Calu3 (cell line): ENCODE measurements around the gene MECR. TPM values are rescaled to one million over a fixed set of nuclear protein-coding genes. Genes with fewer than 3 reads are reported as not detected.

Experiments used
- BruUV-seq: library from RNA; stranded (reverse); fragments of 400-500 nt; replicated peaks from 2 replicates; lab custom pipeline; 2021; lab: Mats Ljungman, UMichigan
- CTCF ChIA-PET: fragments of 300-600 bp; sonication (Branson Sonifier 250); formaldehyde crosslinking; loops from one replicate; lab custom pipeline; 2022; ENCODE audit warnings: antibody characterized with exemption; lab: Charles Lee
- DNase-seq: peaks from one replicate; pipeline ENCODE4 v3.0.0; 2022
- H3K27ac Mint-ChIP-seq: one replicate; pipeline ENCODE4 v1.8.0; 2022; ENCODE audit warnings: mixed read lengths; ENCODE audit not compliant: unreplicated experiment
- H3K27me3 Mint-ChIP-seq: one replicate; pipeline ENCODE4 v1.8.0; 2022; ENCODE audit warnings: mixed read lengths; ENCODE audit not compliant: unreplicated experiment
- H3K36me3 Mint-ChIP-seq: one replicate; pipeline ENCODE4 v1.8.0; 2022; ENCODE audit warnings: mild to moderate bottlenecking, moderate library complexity, mixed read lengths; ENCODE audit not compliant: insufficient read depth, unreplicated experiment
- H3K4me1 Mint-ChIP-seq: one replicate; pipeline ENCODE4 v1.8.0; 2022; ENCODE audit warnings: mild to moderate bottlenecking, low read depth, mixed read lengths; ENCODE audit not compliant: unreplicated experiment
- H3K4me3 Mint-ChIP-seq: one replicate; pipeline ENCODE4 v1.8.0; 2022; ENCODE audit warnings: mild to moderate bottlenecking, low read depth, moderate library complexity, mixed read lengths; ENCODE audit not compliant: unreplicated experiment
- H3K9me3 Mint-ChIP-seq: one replicate; pipeline ENCODE4 v1.8.0; 2022; ENCODE audit warnings: low read depth, mixed read lengths; ENCODE audit not compliant: unreplicated experiment
- intact Hi-C: fragments of 100-400 bp; cut with micrococcal nuclease; formaldehyde crosslinking; loops from one replicate; pipeline ENCODE4 v1.10.0; 2022; ENCODE audit not compliant: unreplicated experiment
- total RNA-seq: library from RNA; stranded (reverse); gene quantifications from 2 replicates; pipeline ENCODE4 v1.2.3, GENCODE V29; 2022
- TF ChIP-seq, protein P1 (sequence below): fragments of 200-600 bp; IDR thresholded peaks from one replicate; pipeline ENCODE4 v1.8.0; 2022; ENCODE audit warnings: antibody characterized with exemption; ENCODE audit not compliant: unreplicated experiment

Gene MECR
- total RNA-seq, 1 experiment from 2014 or later = 46.8 TPM

DNA sequence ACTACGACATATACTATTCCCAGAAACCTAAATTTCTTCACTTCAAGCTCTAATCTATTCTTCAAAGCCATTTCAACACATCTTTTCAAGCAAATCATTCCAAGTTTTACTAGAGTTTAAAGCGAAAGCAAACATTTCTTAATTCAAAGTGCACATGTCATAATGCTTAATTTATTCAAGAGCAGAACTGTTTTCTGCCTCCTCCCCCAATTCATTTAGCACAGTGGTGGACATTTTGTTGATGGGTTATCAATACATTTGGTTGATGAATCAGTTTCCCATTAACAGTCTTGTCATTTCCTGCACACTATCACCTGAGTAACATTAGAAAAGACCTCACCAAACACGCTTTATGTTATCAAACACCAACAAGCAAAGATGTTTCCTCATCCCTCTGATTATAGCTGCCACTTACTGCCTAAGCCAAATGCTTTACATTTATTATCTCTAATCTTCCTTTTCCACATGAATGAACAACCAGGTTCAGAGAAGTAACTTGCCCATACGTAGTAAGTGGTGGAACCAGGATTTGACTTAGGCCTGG is 51.0 kb downstream of the MECR start:
- CTCF ChIA-PET = interaction anchor here (0.6 kb wide), 1 partner anchor 66 kb away, joined by 4 read pairs; no protein-coding TSS in a partner anchor
- intact Hi-C loops = no loop called here
- H3K27ac Mint-ChIP-seq = peak overlapping the region; percentile 86

DNA sequence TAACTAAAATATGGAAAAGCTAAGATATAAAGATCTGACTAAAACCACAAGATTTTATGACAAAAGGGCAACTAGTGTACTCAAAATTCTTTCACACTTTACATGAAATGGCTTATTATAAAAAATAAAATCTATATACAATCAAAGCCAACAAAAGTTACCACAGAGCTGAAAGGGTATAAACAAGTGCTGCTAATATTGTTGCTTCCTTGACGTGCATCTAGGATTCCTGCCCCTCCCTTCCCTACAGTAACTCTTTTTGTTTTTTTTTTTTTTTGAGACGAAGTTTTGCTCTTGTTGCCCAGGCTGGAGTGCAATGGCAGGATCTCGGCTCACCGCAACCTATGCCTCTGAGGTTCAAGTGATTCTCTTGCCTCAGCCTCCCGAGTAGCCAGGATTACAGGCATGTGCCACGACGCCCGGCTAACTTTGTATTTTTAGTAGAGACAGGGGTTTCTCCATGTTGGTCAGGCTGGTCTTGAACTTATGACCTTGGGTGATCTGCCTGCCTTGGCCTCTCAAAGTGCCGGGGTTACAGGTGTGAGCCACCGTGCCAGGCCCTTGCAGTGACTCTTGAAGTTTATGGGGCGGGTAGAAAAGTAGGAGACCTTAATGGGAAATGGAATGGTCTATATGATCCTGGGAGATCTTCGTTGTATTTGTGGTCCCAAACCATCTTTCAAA is 53.6 kb downstream of the MECR start:
- TF ChIP-seq, protein P1, sequence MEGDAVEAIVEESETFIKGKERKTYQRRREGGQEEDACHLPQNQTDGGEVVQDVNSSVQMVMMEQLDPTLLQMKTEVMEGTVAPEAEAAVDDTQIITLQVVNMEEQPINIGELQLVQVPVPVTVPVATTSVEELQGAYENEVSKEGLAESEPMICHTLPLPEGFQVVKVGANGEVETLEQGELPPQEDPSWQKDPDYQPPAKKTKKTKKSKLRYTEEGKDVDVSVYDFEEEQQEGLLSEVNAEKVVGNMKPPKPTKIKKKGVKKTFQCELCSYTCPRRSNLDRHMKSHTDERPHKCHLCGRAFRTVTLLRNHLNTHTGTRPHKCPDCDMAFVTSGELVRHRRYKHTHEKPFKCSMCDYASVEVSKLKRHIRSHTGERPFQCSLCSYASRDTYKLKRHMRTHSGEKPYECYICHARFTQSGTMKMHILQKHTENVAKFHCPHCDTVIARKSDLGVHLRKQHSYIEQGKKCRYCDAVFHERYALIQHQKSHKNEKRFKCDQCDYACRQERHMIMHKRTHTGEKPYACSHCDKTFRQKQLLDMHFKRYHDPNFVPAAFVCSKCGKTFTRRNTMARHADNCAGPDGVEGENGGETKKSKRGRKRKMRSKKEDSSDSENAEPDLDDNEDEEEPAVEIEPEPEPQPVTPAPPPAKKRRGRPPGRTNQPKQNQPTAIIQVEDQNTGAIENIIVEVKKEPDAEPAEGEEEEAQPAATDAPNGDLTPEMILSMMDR = no peak
- H3K9me3 Mint-ChIP-seq = no peaks in the 10 kb centered on the region
- intact Hi-C loops = no loop called here
- no peak overlapping the region for H3K27ac Mint-ChIP-seq
- peaks cover 74% of the 10 kb centered on the region for H3K36me3 Mint-ChIP-seq
- no peaks in the 10 kb centered on the region for H3K27me3 Mint-ChIP-seq
- BruUV-seq = no TSS peak
- H3K4me1 Mint-ChIP-seq = peaks cover 19% of the 10 kb centered on the region
- CTCF ChIA-PET = interaction anchor here (0.6 kb wide), 1 partner anchor 301 kb away, joined by 5 read pairs; no protein-coding TSS in a partner anchor
- DNase-seq = no peak
- H3K4me3 Mint-ChIP-seq = no peak overlapping the region

More for the DNA sequence above, 51.0 kb downstream of the MECR start:
- DNase-seq = no peak
- H3K4me3 Mint-ChIP-seq = peak overlapping the region; percentile 90
- H3K36me3 Mint-ChIP-seq = peaks cover 63% of the 10 kb centered on the region
- TF ChIP-seq, protein P1 = no peak
- peaks cover 19% of the 10 kb centered on the region for H3K4me1 Mint-ChIP-seq
- BruUV-seq = TSS peak; percentile 47
- H3K27me3 Mint-ChIP-seq = no peaks in the 10 kb centered on the region
- no peaks in the 10 kb centered on the region for H3K9me3 Mint-ChIP-seq

DNA sequence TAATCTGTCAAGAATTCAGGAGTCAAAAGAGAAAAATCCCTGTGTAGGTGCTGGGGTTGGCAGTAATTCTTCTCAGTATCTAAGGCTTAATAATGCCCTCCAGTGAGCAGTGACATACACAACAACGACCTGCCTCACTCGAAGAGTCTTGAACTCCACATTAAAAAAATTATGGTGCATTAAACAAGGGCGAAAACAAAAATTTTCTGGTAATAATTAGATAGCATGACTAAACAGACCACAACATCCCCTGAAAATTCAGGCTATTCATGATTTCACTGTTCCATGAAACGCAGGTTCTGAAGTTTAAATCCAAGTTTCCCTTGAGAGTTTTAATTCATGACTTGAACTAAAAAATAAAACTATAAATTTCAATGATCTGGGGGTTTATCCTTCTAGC is 54.2 kb downstream of the MECR start:
- TF ChIP-seq, protein P1 = no peak
- no TSS peak for BruUV-seq
- CTCF ChIA-PET = interaction anchor here (0.6 kb wide), 1 partner anchor 300 kb away, joined by 5 read pairs; no protein-coding TSS in a partner anchor
- DNase-seq = no peak
- H3K27ac Mint-ChIP-seq = no peak overlapping the region
- H3K36me3 Mint-ChIP-seq = peaks cover 68% of the 10 kb centered on the region
- H3K9me3 Mint-ChIP-seq = no peaks in the 10 kb centered on the region
- peaks cover 19% of the 10 kb centered on the region for H3K4me1 Mint-ChIP-seq
- H3K4me3 Mint-ChIP-seq = no peak overlapping the region
- intact Hi-C loops = no loop called here
- no peaks in the 10 kb centered on the region for H3K27me3 Mint-ChIP-seq

DNA sequence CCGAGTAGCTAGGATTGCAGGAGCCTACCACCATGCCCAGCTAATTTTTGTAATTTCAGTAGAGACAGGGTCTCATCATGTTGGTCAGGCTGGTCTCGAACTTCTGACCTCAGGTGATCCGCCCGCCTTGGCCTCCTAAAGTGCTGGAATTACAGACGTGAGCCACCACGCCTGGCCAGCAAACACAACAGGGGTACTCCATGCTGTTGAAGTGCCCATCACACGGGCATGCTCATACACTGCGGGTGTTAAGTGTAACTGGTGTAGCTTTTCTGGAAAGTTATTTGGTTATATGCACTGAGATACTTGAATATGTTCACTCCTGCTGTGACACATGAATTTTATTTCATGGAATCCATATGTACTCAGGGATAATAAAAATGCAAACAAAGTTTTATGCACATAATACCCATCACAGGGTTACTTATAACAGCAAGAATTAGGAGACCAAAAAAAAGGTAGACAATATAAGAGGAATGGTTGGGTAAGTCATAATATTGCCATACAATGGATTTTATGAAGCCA is 58.3 kb downstream of the MECR start:
- Mint-ChIP-seq H3K27ac (no peak overlapping the region), H3K36me3 (peaks cover 53% of the 10 kb centered on the region), H3K4me3 (no peak overlapping the region), H3K9me3 (no peaks in the 10 kb centered on the region), H3K27me3 (no peaks in the 10 kb centered on the region), H3K4me1 (peaks cover 11% of the 10 kb centered on the region)
- BruUV-seq = no TSS peak
- intact Hi-C loops = no loop called here
- TF ChIP-seq, protein P1 = no peak
- CTCF ChIA-PET = no interaction called here
- no peak for DNase-seq
